PFSK-1 (cell line): ENCODE measurements around the gene PAGE2B.

Source experiments
- FOXP2 ChIP-seq: optimal IDR thresholded peaks from 2 replicates; pipeline ENCODE3; 2011; ENCODE audit warnings: borderline replicate concordance, control low read depth, inconsistent platforms; ENCODE audit not compliant: insufficient read depth; ENCODE audit errors: extremely low read length, extremely low read depth
- POLR2AphosphoS5 ChIP-seq: IDR thresholded peaks from 2 replicates; pipeline ENCODE4 v1.6.1; 2012; ENCODE audit warnings: low read depth, mild to moderate bottlenecking, control low read depth, low read length, moderate library complexity
- SIN3A ChIP-seq: IDR thresholded peaks from 2 replicates; pipeline ENCODE4 v1.6.1; 2012; ENCODE audit warnings: mild to moderate bottlenecking, low read length, moderate library complexity, borderline replicate concordance; ENCODE audit not compliant: insufficient read depth
- TAF1 ChIP-seq: IDR thresholded peaks from 2 replicates; pipeline ENCODE4 v1.6.1; 2012; ENCODE audit warnings: low read length, control low read depth, borderline replicate concordance; ENCODE audit not compliant: insufficient read depth
- TF ChIP-seq, protein P1 (sequence below), 2 experiments: IDR thresholded peaks; 2 replicates each; pipeline versions ENCODE4 v1.6.1 to v1.8.0; 2011 to 2012; ENCODE audit warnings: low read depth in 2 of 2, low read length in 2 of 2, control low read depth in 1 of 2, inconsistent platforms in 1 of 2, mild to moderate bottlenecking in 1 of 2, moderate library complexity in 1 of 2; ENCODE audit not compliant: insufficient read depth in 1 of 2

The PAGE2B gene

DNA sequence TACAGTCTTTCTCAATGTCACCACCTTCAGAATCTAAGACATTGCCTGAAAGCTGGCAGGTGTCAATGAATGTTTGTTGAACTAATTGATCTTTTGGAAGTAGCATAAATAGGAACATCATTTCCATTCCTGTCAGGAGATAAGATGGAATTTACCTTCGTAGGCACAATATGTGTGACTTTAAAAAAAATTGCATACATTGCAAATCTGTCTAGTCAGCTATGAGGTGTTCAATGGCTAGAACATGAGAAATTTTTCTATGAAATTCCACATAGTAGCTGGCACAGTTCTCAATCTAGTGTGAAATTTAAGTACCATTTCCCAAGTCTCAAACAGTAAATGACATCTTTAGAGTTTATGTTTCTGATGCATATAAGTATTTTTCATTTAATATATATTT lies 24.3 kb downstream of the PAGE2B start:
- no peak for TF ChIP-seq FOXP2
- no peak for TF ChIP-seq TAF1
- TF ChIP-seq POLR2AphosphoS5: no peak
- no peak for TF ChIP-seq SIN3A
- TF ChIP-seq, protein P1, sequence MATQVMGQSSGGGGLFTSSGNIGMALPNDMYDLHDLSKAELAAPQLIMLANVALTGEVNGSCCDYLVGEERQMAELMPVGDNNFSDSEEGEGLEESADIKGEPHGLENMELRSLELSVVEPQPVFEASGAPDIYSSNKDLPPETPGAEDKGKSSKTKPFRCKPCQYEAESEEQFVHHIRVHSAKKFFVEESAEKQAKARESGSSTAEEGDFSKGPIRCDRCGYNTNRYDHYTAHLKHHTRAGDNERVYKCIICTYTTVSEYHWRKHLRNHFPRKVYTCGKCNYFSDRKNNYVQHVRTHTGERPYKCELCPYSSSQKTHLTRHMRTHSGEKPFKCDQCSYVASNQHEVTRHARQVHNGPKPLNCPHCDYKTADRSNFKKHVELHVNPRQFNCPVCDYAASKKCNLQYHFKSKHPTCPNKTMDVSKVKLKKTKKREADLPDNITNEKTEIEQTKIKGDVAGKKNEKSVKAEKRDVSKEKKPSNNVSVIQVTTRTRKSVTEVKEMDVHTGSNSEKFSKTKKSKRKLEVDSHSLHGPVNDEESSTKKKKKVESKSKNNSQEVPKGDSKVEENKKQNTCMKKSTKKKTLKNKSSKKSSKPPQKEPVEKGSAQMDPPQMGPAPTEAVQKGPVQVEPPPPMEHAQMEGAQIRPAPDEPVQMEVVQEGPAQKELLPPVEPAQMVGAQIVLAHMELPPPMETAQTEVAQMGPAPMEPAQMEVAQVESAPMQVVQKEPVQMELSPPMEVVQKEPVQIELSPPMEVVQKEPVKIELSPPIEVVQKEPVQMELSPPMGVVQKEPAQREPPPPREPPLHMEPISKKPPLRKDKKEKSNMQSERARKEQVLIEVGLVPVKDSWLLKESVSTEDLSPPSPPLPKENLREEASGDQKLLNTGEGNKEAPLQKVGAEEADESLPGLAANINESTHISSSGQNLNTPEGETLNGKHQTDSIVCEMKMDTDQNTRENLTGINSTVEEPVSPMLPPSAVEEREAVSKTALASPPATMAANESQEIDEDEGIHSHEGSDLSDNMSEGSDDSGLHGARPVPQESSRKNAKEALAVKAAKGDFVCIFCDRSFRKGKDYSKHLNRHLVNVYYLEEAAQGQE (IDR thresholded peaks at IDR 0.05; ENCODE audit: insufficient read depth in 1 of 2, low read depth in 2 of 2, low read length in 2 of 2): no peak

DNA sequence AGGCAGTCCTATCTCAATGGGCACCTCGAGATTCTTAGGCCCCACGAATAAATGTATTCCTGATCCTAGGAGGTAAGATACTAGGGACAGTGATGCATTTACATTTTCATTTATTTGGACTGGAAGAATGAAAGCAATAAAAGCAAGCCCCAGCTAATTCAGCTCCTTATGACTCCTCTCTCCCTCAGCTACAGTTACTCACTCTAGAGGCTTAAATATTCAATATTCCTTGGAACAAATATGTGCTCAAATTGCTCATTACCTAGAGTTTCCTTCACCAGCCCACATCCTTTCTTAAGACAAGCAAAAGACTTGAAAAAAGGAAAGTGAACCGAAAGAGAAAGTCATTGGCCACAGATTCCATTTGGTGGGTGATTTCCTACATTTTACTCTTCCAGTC lies 27.9 kb downstream of the PAGE2B start:
- TF ChIP-seq, protein P1 (IDR thresholded peaks at IDR 0.05; ENCODE audit: insufficient read depth in 1 of 2, low read depth in 2 of 2, low read length in 2 of 2): no peak
- TF ChIP-seq SIN3A (no peak), POLR2AphosphoS5 (no peak), FOXP2 (no peak), TAF1 (no peak)

DNA sequence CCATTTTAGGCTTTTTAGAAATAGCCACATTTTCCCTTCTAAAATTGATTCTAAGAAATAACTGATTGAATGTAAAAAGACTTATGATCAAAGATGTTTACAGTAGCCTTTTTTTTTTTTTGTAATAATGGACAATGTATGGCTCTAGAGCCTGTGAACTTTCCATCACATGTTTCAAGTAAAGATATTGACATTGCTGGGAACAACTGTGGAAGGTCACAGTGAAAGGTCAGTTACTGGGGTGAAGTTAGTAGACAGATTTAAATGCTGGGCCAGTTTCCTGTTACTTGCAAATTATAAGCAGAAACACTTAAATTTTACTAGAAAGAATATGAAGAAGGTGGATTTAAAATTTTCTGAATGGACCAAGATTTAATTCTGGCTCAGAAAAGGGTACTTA lies 32.4 kb downstream of the PAGE2B start:
- no peak for TF ChIP-seq SIN3A
- no peak for TF ChIP-seq TAF1
- no peak for TF ChIP-seq FOXP2
- TF ChIP-seq, protein P1 (IDR thresholded peaks at IDR 0.05; ENCODE audit: insufficient read depth in 1 of 2, low read depth in 2 of 2, low read length in 2 of 2): no peak
- TF ChIP-seq POLR2AphosphoS5: no peak

DNA sequence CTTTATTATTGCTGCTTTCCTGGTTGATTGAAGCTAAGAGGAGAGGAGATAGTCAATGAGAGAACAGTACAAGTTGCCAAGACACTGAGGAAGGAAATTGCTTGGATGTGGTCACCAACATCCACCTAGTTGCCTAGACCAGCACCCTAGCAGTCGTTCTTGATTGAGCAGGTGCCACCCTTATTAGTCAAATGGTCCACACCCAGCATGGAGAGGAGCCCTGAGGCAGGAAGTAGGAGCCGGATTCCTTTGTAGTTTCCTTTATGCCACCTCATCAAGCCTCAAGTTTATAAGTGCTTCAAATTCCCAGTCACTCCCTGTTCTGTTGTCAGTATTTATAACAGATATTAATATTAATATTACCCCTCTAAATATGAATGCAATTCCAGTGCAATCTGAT lies 33.1 kb downstream of the PAGE2B start:
- TF ChIP-seq FOXP2 (no peak), TAF1 (no peak), POLR2AphosphoS5 (no peak), SIN3A (no peak)
- TF ChIP-seq, protein P1 (IDR thresholded peaks at IDR 0.05; ENCODE audit: insufficient read depth in 1 of 2, low read depth in 2 of 2, low read length in 2 of 2): no peak

DNA sequence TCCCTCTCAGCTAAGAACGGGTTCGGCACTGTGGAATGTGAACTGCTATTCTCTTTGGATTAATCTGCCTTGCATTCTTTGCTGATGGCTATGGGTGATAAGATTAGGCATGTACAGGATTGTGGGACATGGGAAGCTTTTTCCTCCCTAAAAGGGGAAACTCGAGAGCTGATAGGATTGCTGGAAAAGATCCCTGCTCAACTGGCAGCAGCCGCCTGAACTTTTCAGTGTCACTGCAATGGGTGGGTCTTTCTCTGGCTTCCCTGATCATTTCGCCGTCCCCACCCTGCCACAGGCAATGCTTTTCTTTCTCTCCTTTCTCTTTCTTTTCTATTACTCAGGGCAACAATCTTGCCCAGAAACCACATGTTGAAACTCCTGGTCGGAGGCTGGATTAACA lies 34.5 kb downstream of the PAGE2B start:
- TF ChIP-seq, protein P1 (IDR thresholded peaks at IDR 0.05; ENCODE audit: insufficient read depth in 1 of 2, low read depth in 2 of 2, low read length in 2 of 2): no peak
- TF ChIP-seq FOXP2: no peak
